Sigmoid colon (tissue), 7 donors: ENCODE measurements around the gene GFRAL. TPM values are rescaled to one million over a fixed set of nuclear protein-coding genes. Genes with fewer than 3 reads are reported as not detected.
A peak's percentile ranks its signal among the peaks of the same experiment; 100 is the strongest.

Source experiments
- DNase-seq: peaks from one replicate; pipeline ENCODE4 v3.0.0-alpha.2; 2019
- H3K27ac ChIP-seq, 4 donors: fragments of 200-600 bp; sonication (generic); one replicate each; pipeline ENCODE4 v1.5.1; 2016 to 2019; ENCODE audit warnings: mild to moderate bottlenecking in 1 of 4
- H3K27me3 ChIP-seq, 3 donors: fragments of 200-600 bp; sonication (generic); one replicate each; pipeline ENCODE4 v1.5.1; 2019; ENCODE audit warnings: mild to moderate bottlenecking in 1 of 3
- H3K36me3 ChIP-seq, 4 donors: fragments of 200-600 bp; sonication (generic); one replicate each; pipeline ENCODE4 v1.5.1; 2016 to 2019
- H3K4me1 ChIP-seq, 4 donors: fragments of 200-600 bp; sonication (generic); one replicate each; pipeline ENCODE4 v1.5.1; 2017 to 2019
- H3K4me3 ChIP-seq, 4 donors: fragments of 200-600 bp; sonication (generic); one replicate each; pipeline ENCODE4 v1.5.1; 2017 to 2019; ENCODE audit warnings: mild to moderate bottlenecking in 2 of 4, moderate library complexity in 1 of 4
- H3K9me3 ChIP-seq, 4 donors: fragments of 200-600 bp in 3 of 4; sonication (generic) in 3 of 4; one replicate each; pipeline versions ENCODE4 v1.5.1 to v1.6.1; 2013 to 2019
- CTCF ChIP-seq, 4 experiments: fragments of 450-650 bp in 3 of 4; fragments of 200-600 bp in 1 of 4; IDR thresholded peaks; one replicate each; pipeline ENCODE4 v1.5.1; 2016 to 2019; ENCODE audit warnings: antibody characterized with exemption in 4 of 4, mild to moderate bottlenecking in 3 of 4, moderate library complexity in 2 of 4
- EP300 ChIP-seq, 4 donors: sonication (generic); formaldehyde crosslinking; IDR thresholded peaks; one replicate each; pipeline ENCODE4 v1.6.1; 2017; ENCODE audit warnings: antibody characterized with exemption in 4 of 4
- POLR2A ChIP-seq, 2 donors: fragments of 450-650 bp; IDR thresholded peaks; one replicate each; pipeline ENCODE4 v1.6.1; 2016; ENCODE audit warnings: antibody characterized with exemption in 2 of 2, mild to moderate bottlenecking in 2 of 2, moderate library complexity in 2 of 2
- POLR2AphosphoS5 ChIP-seq, 4 donors: sonication (generic); formaldehyde crosslinking; IDR thresholded peaks; one replicate each; pipeline ENCODE4 v1.6.1; 2017; ENCODE audit warnings: antibody characterized with exemption in 4 of 4
- WGBS, 2 donors: extraction: QIAGEN DNeasy Blood & Tissue Kit; methylation state at CpG; one replicate each; pipeline ENCODE4 v1.1.7; 2013; 5-methylcytosine and 5-hydroxymethylcytosine counted together
- intact Hi-C: fragments of 100-400 bp; cut with DNase I; formaldehyde crosslinking; loops from one replicate; pipeline ENCODE4 v1.15.1; 2023
- polyA plus RNA-seq, 3 donors: library from polyadenylated mRNA; stranded (reverse); fragments of 200-250 nt; gene quantifications; one replicate each; pipeline ENCODE4 v1.2.3, GENCODE V29; 2013
- total RNA-seq, 4 donors: library from RNA; depleted of rRNA; stranded (reverse); fragments of >200 nt; gene quantifications; one replicate each; pipeline ENCODE4 v1.1.0, GENCODE V29; 2016
- donor health status: healthy with polysubstance abuse.
- donor health status: Bipolar disorder and iron deficiency.
- donor health status: healthy.

The GFRAL gene
- total and polyA plus RNA-seq, 7 donors = not detected

- H3K9me3 ChIP-seq = no peaks in the 10 kb centered on the region
- no peaks in the 10 kb centered on the region for H3K36me3 ChIP-seq
- 81 to 89% methylated on average over 4 of the region's 4 CpGs for WGBS, 2 donors
- TF ChIP-seq EP300 (IDR thresholded peaks at IDR 0.05) (no peak), CTCF (IDR thresholded peaks at IDR 0.05) (no peak), POLR2AphosphoS5 (IDR thresholded peaks at IDR 0.05) (no peak), POLR2A (IDR thresholded peaks at IDR 0.05) (no peak)
- no peaks in the 10 kb centered on the region for H3K4me1 ChIP-seq
- no peak overlapping the region for H3K4me3 ChIP-seq
- no peaks in the 10 kb centered on the region for H3K27me3 ChIP-seq
- H3K27ac ChIP-seq = no peak overlapping the region
- DNase-seq = no peak
- intact Hi-C loops = no loop called here
Observed at GRCh38 chr6:55437141-55437540, 109.9 kb downstream of the GFRAL start.

GRCh38 chr6:55438203-55438602, 110.9 kb downstream of the GFRAL start:
- Histone ChIP-seq H3K27me3 (no peaks in the 10 kb centered on the region), H3K36me3 (no peaks in the 10 kb centered on the region), H3K27ac (no peak overlapping the region), H3K4me3 (no peak overlapping the region), H3K4me1 (no peaks in the 10 kb centered on the region), H3K9me3 (no peaks in the 10 kb centered on the region)
- 76 to 80% methylated on average over 3 of the region's 3 CpGs for WGBS, 2 donors
- DNase-seq = no peak
- TF ChIP-seq CTCF (IDR thresholded peaks at IDR 0.05) = no peak
- TF ChIP-seq POLR2AphosphoS5 (IDR thresholded peaks at IDR 0.05) = no peak
- TF ChIP-seq POLR2A (IDR thresholded peaks at IDR 0.05) = no peak
- no peak for TF ChIP-seq EP300 (IDR thresholded peaks at IDR 0.05)
- intact Hi-C loops = no loop called here

- DNase-seq = no peak
- 66 to 74% methylated on average over 7 of the region's 7 CpGs for WGBS, 2 donors
- Histone ChIP-seq H3K36me3 (no peaks in the 10 kb centered on the region), H3K27me3 (no peaks in the 10 kb centered on the region), H3K4me1 (no peaks in the 10 kb centered on the region), H3K9me3 (no peaks in the 10 kb centered on the region), H3K27ac (no peak overlapping the region), H3K4me3 (no peak overlapping the region)
- intact Hi-C loops = no loop called here
- TF ChIP-seq POLR2A (IDR thresholded peaks at IDR 0.05) (no peak), EP300 (IDR thresholded peaks at IDR 0.05) (no peak), POLR2AphosphoS5 (IDR thresholded peaks at IDR 0.05) (no peak), CTCF (IDR thresholded peaks at IDR 0.05) (no peak)
Observed at GRCh38 chr6:55443238-55444134, 116.2 kb downstream of the GFRAL start.

GRCh38 chr6:55445648-55446204, 118.5 kb downstream of the GFRAL start:
- WGBS, 2 donors = 0 to 1% methylated on average over 1 of the region's 1 CpG
- H3K9me3 ChIP-seq = no peaks in the 10 kb centered on the region
- no peaks in the 10 kb centered on the region for H3K27me3 ChIP-seq
- H3K4me1 ChIP-seq = no peaks in the 10 kb centered on the region
- intact Hi-C loops = loop anchor here (1.0 to 5.0 kb wide), 2 partner anchors 442 to 508 kb away; no protein-coding TSS in a partner anchor
- TF ChIP-seq POLR2A (IDR thresholded peaks at IDR 0.05) (no peak), CTCF (IDR thresholded peaks at IDR 0.05) (peak; percentile 16 to 56 (median 42)), EP300 (IDR thresholded peaks at IDR 0.05) (no peak), POLR2AphosphoS5 (IDR thresholded peaks at IDR 0.05) (no peak)
- H3K36me3 ChIP-seq = no peaks in the 10 kb centered on the region
- H3K27ac ChIP-seq = no peak overlapping the region
- no peak for DNase-seq
- no peak overlapping the region for H3K4me3 ChIP-seq
